HepG2 (cell line): ENCODE data around the gene VAV2. TPM values are rescaled to one million over a fixed set of nuclear protein-coding genes. Genes with fewer than 3 reads are reported as not detected.

ENCODE experiments used
- ARHGAP35 ChIP-seq: sonication (generic); formaldehyde crosslinking; IDR thresholded peaks from 2 replicates; pipeline ENCODE4 v1.9.0; 2022; ENCODE audit warnings: mild to moderate bottlenecking, inconsistent platforms, moderate library complexity, missing genetic modification reagents, borderline replicate concordance
- CC2D1A ChIP-seq: sonication (generic); formaldehyde crosslinking; IDR thresholded peaks from 2 replicates; pipeline ENCODE4 v1.8.1; 2023; ENCODE audit warnings: mild to moderate bottlenecking, missing genetic modification reagents
- JUNB ChIP-seq: sonication (generic); formaldehyde crosslinking; IDR thresholded peaks from 2 replicates; pipeline ENCODE4 v1.8.0; 2022; ENCODE audit warnings: missing genetic modification reagents, mild to moderate bottlenecking, borderline replicate concordance
- NFE2L2 ChIP-seq: fragments of 150-350 bp; IDR thresholded peaks from 2 replicates; pipeline ENCODE4 v1.6.1; 2014; ENCODE audit warnings: low read length
- NFKBIZ ChIP-seq: IDR thresholded peaks from 2 replicates; pipeline ENCODE4 v1.6.1; 2018; ENCODE audit warnings: missing genetic modification reagents, missing compliant biosample characterization
- PLRG1 ChIP-seq: fragments of 450-650 bp; conservative IDR thresholded peaks from 2 replicates; pipeline ENCODE4 v1.6.1; 2016
- RELA ChIP-seq: sonication (generic); formaldehyde crosslinking; IDR thresholded peaks from 2 replicates; pipeline ENCODE4 v1.4.0; 2020; ENCODE audit warnings: missing genetic modification reagents
- TP53 ChIP-seq: sonication (generic); formaldehyde crosslinking; conservative IDR thresholded peaks from 2 replicates; pipeline ENCODE4 v1.4.0; 2020; ENCODE audit warnings: missing genetic modification reagents
- polyA plus RNA-seq, 8 experiments: library from polyadenylated mRNA; depleted of rRNA in 3 of 8; stranded (reverse) in 7 of 8; unstranded in 1 of 8; fragments of >200 nt; fragmentation: Illumina TruSeq in 4 of 8; extraction: Trizol in 4 of 8; gene quantifications; 2 replicates each; pipeline versions ENCODE4 v1.2.1 to v1.2.3, GENCODE V29; 2011 to 2016; ENCODE audit warnings: low read depth in 4 of 8, missing spikeins in 1 of 8, mixed read lengths in 1 of 8; ENCODE audit not compliant: insufficient read depth in 1 of 8
- total RNA-seq, 5 experiments: library from RNA; depleted of rRNA; stranded (reverse); fragments of >200 nt; fragmentation: Illumina TruSeq; extraction: Trizol; gene quantifications; 2 replicates each; pipeline ENCODE4 v1.2.3, GENCODE V29; 2016; ENCODE audit warnings: low read depth in 1 of 5
- TF ChIP-seq, protein P1 (sequence below): sonication (generic); formaldehyde crosslinking; IDR thresholded peaks from 2 replicates; pipeline ENCODE4 v1.5.1; 2020; ENCODE audit warnings: missing genetic modification reagents, mild to moderate bottlenecking, borderline replicate concordance
- TF ChIP-seq, protein P2 (sequence below): IDR thresholded peaks from 2 replicates; pipeline ENCODE4 v1.4.0; 2020; ENCODE audit warnings: mild to moderate bottlenecking, missing genetic modification reagents
- TF ChIP-seq, protein P3 (sequence below): sonication (generic); formaldehyde crosslinking; IDR thresholded peaks from 2 replicates; pipeline ENCODE4 v1.4.0; 2020; ENCODE audit warnings: missing genetic modification reagents, borderline replicate concordance
- TF ChIP-seq, protein P4 (sequence below): sonication (generic); formaldehyde crosslinking; IDR thresholded peaks from 2 replicates; pipeline ENCODE4 v1.4.0; 2020; ENCODE audit warnings: missing genetic modification reagents
- TF ChIP-seq, protein P5 (sequence below): fragments of 450-650 bp; IDR thresholded peaks from 2 replicates; pipeline ENCODE4 v1.6.1; 2017; ENCODE audit warnings: mild to moderate bottlenecking
- TF ChIP-seq, protein P6 (sequence below): IDR thresholded peaks from 2 replicates; pipeline ENCODE4 v1.6.1; 2016

Gene VAV2
- total and polyA plus RNA-seq, 2 of the 13 experiments (the other 11 are each of a cell fraction or from before 2014, with no cell fraction given) = 22.5 to 22.9 TPM

DNA sequence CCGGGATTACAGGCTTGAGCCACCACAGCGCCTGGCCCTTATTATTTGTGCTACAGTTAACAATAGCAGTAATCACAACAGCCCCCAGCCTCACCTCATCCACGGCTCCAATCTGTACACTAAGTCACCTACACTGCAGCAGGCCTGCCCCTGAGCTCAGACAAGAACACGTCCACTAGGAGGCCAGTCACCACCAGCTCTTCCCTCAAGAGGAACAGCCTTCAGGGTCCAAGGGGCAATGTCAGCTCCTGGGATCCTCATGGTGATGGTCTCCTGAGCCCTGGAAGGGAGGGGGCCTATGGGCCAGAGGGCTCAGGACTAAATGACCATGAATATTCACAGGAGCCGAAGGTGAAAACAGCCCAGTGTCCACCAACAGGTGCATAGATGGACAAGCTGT, 67.7 kb downstream of the VAV2 start (continued):
- TF ChIP-seq, protein P1, sequence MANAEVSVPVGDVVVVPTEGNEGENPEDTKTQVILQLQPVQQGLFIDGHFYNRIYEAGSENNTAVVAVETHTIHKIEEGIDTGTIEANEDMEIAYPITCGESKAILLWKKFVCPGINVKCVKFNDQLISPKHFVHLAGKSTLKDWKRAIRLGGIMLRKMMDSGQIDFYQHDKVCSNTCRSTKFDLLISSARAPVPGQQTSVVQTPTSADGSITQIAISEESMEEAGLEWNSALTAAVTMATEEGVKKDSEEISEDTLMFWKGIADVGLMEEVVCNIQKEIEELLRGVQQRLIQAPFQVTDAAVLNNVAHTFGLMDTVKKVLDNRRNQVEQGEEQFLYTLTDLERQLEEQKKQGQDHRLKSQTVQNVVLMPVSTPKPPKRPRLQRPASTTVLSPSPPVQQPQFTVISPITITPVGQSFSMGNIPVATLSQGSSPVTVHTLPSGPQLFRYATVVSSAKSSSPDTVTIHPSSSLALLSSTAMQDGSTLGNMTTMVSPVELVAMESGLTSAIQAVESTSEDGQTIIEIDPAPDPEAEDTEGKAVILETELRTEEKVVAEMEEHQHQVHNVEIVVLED (CRISPR knock-in tag) = peak; percentile 17; the same call in 1 of the 2 replicates
- TF ChIP-seq NFE2L2 = no peak
- TF ChIP-seq, protein P2, sequence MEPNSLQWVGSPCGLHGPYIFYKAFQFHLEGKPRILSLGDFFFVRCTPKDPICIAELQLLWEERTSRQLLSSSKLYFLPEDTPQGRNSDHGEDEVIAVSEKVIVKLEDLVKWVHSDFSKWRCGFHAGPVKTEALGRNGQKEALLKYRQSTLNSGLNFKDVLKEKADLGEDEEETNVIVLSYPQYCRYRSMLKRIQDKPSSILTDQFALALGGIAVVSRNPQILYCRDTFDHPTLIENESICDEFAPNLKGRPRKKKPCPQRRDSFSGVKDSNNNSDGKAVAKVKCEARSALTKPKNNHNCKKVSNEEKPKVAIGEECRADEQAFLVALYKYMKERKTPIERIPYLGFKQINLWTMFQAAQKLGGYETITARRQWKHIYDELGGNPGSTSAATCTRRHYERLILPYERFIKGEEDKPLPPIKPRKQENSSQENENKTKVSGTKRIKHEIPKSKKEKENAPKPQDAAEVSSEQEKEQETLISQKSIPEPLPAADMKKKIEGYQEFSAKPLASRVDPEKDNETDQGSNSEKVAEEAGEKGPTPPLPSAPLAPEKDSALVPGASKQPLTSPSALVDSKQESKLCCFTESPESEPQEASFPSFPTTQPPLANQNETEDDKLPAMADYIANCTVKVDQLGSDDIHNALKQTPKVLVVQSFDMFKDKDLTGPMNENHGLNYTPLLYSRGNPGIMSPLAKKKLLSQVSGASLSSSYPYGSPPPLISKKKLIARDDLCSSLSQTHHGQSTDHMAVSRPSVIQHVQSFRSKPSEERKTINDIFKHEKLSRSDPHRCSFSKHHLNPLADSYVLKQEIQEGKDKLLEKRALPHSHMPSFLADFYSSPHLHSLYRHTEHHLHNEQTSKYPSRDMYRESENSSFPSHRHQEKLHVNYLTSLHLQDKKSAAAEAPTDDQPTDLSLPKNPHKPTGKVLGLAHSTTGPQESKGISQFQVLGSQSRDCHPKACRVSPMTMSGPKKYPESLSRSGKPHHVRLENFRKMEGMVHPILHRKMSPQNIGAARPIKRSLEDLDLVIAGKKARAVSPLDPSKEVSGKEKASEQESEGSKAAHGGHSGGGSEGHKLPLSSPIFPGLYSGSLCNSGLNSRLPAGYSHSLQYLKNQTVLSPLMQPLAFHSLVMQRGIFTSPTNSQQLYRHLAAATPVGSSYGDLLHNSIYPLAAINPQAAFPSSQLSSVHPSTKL (CRISPR knock-in tag) = peak; percentile 27; the same call in 1 of the 2 replicates
- TF ChIP-seq, protein P3, sequence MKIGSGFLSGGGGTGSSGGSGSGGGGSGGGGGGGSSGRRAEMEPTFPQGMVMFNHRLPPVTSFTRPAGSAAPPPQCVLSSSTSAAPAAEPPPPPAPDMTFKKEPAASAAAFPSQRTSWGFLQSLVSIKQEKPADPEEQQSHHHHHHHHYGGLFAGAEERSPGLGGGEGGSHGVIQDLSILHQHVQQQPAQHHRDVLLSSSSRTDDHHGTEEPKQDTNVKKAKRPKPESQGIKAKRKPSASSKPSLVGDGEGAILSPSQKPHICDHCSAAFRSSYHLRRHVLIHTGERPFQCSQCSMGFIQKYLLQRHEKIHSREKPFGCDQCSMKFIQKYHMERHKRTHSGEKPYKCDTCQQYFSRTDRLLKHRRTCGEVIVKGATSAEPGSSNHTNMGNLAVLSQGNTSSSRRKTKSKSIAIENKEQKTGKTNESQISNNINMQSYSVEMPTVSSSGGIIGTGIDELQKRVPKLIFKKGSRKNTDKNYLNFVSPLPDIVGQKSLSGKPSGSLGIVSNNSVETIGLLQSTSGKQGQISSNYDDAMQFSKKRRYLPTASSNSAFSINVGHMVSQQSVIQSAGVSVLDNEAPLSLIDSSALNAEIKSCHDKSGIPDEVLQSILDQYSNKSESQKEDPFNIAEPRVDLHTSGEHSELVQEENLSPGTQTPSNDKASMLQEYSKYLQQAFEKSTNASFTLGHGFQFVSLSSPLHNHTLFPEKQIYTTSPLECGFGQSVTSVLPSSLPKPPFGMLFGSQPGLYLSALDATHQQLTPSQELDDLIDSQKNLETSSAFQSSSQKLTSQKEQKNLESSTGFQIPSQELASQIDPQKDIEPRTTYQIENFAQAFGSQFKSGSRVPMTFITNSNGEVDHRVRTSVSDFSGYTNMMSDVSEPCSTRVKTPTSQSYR = no peak
- TF ChIP-seq, protein P4, sequence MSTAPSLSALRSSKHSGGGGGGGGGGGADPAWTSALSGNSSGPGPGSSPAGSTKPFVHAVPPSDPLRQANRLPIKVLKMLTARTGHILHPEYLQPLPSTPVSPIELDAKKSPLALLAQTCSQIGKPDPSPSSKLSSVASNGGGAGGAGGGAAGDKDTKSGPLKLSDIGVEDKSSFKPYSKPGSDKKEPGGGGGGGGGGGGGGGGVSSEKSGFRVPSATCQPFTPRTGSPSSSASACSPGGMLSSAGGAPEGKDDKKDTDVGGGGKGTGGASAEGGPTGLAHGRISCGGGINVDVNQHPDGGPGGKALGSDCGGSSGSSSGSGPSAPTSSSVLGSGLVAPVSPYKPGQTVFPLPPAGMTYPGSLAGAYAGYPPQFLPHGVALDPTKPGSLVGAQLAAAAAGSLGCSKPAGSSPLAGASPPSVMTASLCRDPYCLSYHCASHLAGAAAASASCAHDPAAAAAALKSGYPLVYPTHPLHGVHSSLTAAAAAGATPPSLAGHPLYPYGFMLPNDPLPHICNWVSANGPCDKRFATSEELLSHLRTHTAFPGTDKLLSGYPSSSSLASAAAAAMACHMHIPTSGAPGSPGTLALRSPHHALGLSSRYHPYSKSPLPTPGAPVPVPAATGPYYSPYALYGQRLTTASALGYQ (CRISPR knock-in tag) = no peak
- TF ChIP-seq NFKBIZ = no peak
- no peak for TF ChIP-seq ARHGAP35 (CRISPR knock-in tag)
- TF ChIP-seq RELA (CRISPR knock-in tag) = no peak
- TF ChIP-seq, protein P5, sequence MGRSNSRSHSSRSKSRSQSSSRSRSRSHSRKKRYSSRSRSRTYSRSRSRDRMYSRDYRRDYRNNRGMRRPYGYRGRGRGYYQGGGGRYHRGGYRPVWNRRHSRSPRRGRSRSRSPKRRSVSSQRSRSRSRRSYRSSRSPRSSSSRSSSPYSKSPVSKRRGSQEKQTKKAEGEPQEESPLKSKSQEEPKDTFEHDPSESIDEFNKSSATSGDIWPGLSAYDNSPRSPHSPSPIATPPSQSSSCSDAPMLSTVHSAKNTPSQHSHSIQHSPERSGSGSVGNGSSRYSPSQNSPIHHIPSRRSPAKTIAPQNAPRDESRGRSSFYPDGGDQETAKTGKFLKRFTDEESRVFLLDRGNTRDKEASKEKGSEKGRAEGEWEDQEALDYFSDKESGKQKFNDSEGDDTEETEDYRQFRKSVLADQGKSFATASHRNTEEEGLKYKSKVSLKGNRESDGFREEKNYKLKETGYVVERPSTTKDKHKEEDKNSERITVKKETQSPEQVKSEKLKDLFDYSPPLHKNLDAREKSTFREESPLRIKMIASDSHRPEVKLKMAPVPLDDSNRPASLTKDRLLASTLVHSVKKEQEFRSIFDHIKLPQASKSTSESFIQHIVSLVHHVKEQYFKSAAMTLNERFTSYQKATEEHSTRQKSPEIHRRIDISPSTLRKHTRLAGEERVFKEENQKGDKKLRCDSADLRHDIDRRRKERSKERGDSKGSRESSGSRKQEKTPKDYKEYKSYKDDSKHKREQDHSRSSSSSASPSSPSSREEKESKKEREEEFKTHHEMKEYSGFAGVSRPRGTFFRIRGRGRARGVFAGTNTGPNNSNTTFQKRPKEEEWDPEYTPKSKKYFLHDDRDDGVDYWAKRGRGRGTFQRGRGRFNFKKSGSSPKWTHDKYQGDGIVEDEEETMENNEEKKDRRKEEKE = no peak
- TF ChIP-seq TP53 (CRISPR knock-in tag) = no peak
- no peak for TF ChIP-seq PLRG1
- no peak for TF ChIP-seq JUNB
- TF ChIP-seq, protein P6, sequence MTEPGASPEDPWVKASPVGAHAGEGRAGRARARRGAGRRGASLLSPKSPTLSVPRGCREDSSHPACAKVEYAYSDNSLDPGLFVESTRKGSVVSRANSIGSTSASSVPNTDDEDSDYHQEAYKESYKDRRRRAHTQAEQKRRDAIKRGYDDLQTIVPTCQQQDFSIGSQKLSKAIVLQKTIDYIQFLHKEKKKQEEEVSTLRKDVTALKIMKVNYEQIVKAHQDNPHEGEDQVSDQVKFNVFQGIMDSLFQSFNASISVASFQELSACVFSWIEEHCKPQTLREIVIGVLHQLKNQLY (CRISPR knock-in tag) = no peak
- TF ChIP-seq CC2D1A = no peak
